ENCODE data around the gene TDRD7.

Gene TDRD7

DNA sequence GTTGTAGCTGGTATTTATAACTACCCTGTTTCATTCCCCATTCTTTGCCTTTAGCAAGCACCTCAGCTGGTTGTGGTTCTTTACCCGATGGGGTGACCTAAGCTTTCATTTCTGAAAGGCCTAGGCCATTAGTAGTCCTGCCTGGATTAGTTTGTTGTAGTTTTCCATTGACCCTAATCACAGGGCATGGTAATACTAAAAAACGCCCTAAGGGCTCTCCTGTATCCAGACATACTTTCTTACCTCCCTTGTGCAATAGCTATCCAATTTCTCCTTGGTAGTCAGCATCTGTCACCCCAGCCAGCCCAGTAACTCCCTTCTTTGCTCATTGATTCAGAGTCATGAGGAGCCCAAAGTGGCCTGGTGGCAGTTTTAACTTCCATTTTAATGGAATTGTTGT is 113.6 kb downstream of the TDRD7 start:
- no peak overlapping the region for H3K27ac ChIP-seq
- TF ChIP-seq ZFX (IDR thresholded peaks at IDR 0.05; ENCODE audit: borderline replicate concordance): no peak

DNA sequence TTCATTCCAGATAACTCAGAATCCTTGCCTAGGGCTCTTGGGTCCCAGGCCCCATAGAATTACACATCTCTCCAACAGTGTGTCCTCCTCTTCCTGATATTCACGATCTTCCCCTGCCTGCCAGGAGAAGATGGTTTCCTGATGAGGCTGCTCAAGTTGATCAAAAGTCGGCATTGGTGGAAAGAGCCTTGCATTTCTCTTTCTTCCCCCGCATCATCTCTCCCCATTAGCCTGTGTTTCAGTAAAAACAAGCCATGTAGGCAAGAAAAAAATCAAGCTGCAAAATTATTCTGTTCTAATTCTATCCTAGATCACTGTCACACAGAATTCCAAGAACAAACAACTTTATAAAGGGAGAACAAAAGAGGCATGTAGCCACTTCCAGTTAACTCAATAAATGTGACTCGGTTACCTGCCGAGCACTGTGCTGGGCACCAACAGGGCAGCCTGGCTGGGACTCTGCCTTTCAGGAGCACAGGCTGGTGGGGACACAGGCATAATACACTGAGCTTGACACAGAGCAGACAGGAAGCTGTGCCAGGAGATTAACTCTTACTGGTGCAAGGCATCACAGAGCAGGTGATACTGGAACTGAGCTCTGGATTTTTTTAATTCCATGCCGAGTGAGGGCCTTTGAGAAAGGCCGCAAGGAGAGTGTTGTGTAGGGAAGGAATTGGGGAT is 115.1 kb downstream of the TDRD7 start:
- H3K27ac ChIP-seq: no peak overlapping the region

DNA sequence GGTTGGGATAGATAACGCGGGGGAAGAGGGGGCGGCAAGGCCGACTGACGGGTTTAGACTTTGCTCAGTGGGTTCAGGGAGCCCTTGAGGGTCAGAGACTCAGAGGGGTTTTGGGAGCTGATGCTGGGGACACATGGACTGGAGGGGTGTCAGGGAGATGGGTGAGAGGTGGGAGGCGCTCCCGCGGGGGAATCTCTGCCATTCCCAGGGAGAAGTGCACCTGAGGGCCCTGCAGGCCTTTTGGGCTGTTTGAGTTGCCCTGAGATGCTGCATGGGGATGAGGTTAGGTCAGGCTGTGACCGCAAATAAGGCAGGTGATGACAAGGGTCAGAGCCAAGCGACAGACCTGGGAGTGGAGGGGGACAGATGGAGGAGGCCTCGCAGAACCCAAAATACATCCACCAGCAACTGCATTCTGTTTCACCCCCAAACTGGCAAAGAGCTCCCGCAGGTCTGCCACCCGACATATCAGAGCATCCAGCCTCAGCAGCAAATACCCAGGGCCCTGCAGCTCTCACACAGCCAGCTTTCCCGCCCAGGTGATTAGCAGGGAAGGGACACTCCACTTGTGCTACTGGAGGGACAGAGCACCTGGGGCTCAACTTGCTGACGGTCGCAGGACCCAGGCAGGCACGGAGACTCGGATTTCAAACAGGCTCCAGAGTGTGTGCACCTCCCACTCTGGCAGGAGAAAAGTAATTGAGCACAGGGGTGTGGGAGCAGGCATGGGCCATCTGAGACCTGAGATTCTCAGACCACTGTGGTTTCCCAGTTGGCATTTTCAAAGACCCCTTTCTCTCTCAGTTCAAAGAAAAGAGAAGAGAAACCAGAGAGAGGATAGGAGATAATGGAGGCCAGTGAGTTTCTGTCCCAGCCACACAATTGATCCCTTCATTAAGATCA is 116.0 kb downstream of the TDRD7 start:
- H3K27ac ChIP-seq: no peak overlapping the region
- TF ChIP-seq, protein P1, sequence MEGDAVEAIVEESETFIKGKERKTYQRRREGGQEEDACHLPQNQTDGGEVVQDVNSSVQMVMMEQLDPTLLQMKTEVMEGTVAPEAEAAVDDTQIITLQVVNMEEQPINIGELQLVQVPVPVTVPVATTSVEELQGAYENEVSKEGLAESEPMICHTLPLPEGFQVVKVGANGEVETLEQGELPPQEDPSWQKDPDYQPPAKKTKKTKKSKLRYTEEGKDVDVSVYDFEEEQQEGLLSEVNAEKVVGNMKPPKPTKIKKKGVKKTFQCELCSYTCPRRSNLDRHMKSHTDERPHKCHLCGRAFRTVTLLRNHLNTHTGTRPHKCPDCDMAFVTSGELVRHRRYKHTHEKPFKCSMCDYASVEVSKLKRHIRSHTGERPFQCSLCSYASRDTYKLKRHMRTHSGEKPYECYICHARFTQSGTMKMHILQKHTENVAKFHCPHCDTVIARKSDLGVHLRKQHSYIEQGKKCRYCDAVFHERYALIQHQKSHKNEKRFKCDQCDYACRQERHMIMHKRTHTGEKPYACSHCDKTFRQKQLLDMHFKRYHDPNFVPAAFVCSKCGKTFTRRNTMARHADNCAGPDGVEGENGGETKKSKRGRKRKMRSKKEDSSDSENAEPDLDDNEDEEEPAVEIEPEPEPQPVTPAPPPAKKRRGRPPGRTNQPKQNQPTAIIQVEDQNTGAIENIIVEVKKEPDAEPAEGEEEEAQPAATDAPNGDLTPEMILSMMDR (IDR thresholded peaks at IDR 0.05): no peak
- TF ChIP-seq ZFX (IDR thresholded peaks at IDR 0.05; ENCODE audit: borderline replicate concordance): no peak

More for the DNA sequence above, 115.1 kb downstream of the TDRD7 start:
- TF ChIP-seq, protein P1 (IDR thresholded peaks at IDR 0.05): no peak
- TF ChIP-seq ZFX (IDR thresholded peaks at IDR 0.05; ENCODE audit: borderline replicate concordance): no peak

DNA sequence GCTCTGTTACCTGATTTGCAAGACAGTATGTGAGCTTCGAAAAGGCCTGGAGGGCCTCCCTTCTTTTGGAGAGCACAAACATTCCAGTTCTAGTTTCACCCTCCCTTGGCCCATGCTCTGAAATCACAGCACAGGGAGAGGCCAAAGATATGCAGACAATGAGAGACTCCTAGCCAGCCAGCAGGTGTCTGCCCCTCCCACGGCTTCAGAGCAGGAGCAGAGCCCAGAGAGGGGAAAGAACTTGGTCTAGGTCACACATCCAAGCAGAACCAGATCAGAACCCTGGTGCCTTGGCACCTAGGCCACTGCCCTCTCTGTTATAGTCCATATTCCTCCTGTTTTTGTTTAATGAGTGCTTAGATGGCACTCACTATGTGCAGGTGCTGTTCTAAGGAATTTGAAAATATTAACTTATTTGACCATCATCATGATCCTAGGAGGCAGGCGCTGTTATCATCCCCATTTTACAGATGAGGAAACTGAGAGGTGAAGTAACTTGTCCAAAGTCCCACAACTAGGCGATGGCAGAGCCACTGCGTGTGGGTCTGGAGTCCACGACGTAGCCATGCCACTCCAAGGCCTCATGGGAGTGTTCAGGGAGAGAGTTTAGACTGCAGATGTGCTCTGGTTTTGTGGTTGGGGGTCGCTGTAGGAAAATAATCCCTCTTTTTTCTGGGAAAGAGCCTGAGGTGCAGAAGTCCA is 116.8 kb downstream of the TDRD7 start:
- H3K27ac ChIP-seq: no peak overlapping the region
- TF ChIP-seq, protein P1 (IDR thresholded peaks at IDR 0.05): no peak
- TF ChIP-seq ZFX (IDR thresholded peaks at IDR 0.05; ENCODE audit: borderline replicate concordance): no peak

DNA sequence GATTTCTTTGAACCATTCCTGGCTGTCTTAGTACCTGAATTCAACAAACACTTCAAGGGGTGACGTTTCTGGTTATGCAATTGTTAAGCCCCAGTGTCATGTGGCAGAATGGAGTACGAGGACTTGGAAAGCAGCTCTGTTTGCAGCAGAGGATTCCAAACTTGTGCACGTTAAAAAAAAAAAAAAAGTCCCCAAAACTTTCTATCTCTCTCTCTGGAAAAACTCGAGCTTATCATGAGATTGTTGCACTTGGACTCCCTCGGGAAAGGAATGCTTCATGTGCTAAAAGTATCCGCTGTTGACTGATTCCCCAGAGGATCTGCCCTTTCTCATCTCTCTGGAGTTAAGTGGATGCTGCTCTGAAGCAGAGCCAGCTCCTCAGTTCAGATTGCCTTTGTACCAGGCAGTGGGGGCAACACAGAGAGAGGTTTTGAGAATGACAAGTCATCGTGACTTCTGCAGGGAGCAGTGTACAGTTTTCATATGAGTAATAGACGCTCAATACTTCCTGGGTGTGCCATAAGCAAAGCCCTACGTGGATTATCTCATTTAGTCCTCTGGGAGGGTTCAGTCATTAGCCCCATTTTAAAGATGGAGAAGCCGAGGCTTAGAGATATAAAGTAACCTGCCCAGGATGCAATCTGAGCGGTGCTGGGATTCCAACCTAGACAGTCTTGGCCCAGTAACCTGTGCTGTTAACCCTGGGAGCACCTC is 117.6 kb downstream of the TDRD7 start:
- TF ChIP-seq, protein P1 (IDR thresholded peaks at IDR 0.05): no peak
- TF ChIP-seq ZFX (IDR thresholded peaks at IDR 0.05; ENCODE audit: borderline replicate concordance): no peak
- H3K27ac ChIP-seq: no peak overlapping the region

DNA sequence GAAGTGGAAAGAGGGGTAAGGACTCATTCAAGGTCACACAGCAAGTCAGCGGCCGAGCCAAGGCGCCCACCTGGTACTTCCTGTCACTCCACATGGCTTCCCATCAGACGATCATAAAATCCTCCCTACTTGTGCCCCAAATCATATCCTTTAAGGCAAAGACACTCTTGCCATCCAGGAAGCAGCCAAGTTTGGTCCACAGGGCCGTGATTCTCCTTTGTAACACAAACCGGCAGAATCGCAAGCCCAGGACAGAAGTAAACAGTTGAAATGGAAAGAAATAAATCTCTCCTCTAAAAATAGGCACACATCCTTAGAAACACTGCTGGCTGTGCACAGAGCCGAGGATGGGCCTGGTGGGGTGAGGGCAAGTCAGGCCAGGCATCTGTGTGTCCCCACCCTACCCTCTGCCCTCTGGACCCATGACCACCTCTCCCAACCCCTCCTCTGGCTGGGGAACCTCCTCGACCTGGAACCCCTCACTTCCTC is 120.0 kb downstream of the TDRD7 start:
- TF ChIP-seq ZFX (IDR thresholded peaks at IDR 0.05; ENCODE audit: borderline replicate concordance): no peak
- TF ChIP-seq, protein P1 (IDR thresholded peaks at IDR 0.05): no peak

DNA sequence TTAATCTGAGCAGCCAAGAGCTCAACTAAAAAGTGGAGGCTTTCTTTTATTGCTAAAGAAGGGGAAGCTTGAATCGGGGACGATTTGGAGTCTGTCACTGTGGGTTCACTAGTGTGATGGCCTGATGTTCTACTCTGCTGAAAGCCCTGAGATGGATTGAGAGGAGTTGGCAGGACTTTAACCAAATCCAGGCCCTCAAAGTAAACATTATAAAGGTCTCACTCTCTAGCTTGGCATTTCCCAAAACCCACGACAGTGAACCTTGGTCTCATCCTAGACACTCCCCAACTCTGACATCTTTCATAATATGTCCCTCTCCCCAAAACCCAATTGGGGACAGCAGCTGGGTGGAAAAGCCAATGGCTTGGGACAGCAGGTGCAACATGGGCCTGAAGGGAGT is 122.3 kb downstream of the TDRD7 start:
- no peak overlapping the region for H3K27ac ChIP-seq
- no peak for TF ChIP-seq ZFX (IDR thresholded peaks at IDR 0.05; ENCODE audit: borderline replicate concordance)
- TF ChIP-seq, protein P1 (IDR thresholded peaks at IDR 0.05): no peak

More for the DNA sequence above, 120.0 kb downstream of the TDRD7 start:
- H3K27ac ChIP-seq: no peak overlapping the region

Measured in 22Rv1 (cell line).